ENCODE results near the gene NPC2.
"Not testable (repeated sequence)": the region's sequence is repeated elsewhere in the genome, so short reads cannot be mapped to it uniquely, and the experiment has no call there.

The NPC2 gene

DNA sequence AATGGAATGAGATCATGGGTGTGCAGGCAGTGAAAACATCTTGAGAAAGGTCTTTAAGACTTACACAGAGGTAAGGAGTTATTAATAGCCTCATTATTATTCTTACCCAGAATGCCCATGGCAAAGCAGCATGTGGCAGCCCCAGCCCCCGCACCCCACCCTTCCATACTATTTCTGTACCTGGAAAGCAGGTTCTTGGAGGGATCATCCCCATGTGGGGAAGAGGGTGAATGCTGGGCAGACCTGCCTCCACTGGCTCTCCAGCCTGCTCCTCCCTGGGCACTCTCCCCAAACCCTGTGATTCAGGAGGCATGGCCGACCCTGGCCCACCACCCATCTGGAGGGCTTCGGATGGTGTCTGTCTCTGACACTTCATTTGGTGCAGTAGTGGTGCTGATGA, 28.3 kb downstream of the NPC2 start:
- no peak for DNase-seq

DNA sequence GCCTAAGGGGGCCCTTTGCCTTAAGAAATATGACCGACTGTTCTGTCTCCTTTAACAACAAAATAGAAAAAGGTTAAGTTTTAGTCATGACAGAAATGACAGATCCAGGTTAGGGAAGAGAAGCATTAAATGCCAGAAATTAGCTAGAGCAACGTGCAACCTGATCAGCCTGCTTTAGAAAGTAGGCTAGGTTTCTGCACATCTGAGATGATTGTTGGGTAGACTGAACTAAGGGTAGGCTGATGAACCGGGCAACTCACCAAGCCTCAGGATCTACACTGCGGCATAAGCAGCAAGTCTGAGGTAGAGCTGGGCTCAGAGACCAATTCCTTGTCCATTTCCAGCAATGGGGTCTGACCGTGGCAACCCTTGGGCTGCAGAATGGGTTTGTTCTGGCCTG, 29.4 kb downstream of the NPC2 start:
- DNase-seq: no peak

DNA sequence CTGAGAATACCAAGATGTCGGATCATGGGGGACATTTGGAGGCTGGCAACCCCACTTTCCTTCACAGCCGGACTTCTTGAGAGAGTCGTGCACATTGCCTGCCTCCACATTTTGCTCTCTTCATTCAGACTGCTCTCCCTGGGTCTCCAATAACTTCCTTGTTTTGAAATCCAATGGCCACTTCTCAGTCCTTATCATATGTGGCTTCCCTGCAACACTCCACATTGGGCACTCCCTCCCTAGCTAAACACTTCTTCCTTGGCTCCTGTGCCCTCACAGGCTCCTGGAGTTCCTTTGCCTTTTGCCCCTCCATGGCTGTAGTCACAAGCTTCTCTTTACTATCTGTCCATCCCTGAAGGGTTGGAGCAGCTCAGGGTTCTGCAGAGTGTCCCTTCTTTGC, 30.1 kb downstream of the NPC2 start:
- no peak for DNase-seq

DNA sequence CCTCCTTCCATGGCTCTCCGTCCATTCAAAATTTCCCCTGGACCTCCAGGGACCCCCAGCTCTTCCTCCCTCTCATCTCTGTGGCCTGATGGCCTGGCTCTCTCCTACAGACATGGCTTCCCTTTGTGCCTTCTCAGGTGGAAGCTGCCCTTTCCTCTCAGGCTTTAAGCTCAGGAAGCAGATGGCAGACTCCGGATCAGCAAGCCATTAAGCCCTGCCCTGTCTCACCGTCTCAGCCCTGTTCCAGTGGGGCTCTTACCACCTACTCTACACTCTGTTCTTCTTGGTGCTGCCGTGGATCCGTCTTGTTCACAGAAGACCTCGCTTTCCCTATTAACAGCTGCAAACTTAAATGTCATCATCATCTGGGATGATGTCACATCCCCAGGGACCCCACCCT, 33.1 kb downstream of the NPC2 start:
- no peak for DNase-seq

DNA sequence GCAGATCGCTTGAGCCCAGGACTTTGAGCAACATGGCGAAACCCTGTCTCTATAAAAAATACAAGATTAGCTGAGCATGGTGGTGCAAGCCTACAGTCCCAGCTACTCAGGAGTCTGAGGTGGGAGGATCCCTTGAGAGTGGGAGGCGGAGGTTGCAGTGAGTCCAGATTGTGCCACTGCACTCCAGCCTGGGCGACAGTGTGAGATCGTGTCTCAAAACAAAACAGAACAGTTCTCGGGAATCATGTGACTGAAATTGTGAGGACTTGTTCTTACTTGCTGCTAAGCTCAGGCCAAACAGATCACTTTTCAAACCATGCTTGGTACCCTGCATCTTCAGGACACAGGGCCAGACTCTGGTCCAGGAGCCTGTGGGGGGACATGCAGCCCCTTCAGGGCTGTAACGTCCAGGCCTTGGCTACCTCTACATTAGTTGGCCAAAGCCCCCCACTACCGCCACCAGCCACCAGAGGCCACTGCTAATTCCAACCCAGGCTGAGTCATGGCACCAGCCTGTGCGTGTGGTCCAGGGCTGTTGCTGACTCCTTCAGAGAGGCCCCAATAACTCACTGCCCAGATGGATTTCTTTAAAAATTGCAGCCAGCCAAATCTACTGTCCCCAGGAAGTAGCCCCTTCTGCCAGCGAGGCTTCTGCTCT, 33.7 kb downstream of the NPC2 start:
- peak; percentile 43 for DNase-seq

DNA sequence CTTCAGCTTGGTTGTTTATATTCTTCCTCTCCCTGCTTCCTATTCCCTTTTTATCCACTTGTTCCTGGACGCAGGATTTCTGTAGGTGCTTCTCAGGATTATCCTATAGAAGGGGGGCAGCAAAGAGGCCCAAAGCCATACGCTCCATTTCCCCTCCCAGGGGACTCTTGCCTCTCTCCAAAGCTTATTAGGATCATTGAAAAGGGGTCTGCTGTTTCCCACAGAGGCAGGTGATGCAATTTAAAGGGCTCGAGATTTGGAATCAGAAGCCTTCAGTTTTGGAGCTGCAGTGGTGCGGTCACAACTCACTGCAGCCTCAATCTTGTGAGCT, 35.6 kb downstream of the NPC2 start:
- DNase-seq: no peak

DNA sequence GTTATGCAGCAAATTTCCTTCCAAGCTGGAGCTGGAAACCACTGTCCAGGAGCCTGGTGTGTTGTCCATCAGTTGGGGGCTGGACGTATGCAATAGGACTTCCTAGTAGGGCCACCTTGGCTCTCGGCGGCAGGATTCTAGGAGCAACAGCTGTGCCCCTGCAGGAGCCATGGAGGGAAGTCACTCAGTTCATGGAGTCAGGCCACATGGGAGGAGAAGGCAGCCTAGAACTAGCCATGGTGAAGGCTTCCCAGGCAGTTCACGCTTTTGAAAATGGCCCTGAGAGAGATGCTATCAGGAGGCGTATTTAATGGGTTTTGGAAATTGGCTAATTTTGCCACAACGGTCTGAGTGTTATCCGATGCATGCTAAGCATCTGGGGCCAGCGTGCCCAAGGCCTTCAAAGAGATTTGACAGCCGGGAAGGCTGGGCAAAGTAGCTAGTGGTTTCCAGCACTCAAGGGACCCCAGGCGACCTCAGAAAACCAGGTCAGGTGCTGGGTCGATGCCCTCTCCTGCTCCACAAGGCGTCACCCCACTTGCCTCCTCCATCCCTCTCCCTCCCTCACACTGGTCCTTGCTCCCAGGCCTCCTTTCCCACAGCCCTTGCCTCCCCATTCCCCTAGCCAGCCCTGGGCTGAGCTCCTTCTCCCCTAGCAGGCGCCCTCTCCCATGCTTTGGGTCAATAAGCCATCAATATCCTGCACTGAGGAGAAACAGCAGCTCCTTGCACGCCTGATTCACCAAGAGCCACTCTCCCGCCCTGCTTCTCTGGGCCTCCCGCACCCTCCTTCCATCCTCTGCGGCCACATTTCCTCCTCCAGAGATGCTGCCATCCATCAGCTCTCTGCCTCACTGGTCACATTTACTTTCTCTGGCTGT, 36.2 kb downstream of the NPC2 start:
- DNase-seq: no peak

DNA sequence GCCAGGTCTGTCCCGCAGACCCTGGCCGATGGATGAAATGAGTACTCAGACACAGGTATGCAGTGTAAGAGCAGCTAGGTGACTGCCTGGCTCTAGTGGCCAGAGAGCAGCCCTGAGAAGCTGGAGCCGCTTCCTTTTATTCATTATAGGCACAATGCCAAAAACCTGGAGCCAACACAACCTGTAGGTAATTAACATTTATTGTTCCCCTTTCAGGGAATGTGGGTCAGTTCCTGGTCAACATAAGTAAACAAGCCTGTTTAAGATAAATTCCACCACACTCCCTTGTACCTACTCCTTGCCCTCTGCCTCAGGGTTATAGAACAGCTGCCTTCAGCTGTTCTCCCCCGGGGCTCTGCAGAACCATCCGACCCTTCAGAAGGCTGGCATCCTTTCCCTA, 38.7 kb downstream of the NPC2 start:
- DNase-seq: not testable (repeated sequence)

DNA sequence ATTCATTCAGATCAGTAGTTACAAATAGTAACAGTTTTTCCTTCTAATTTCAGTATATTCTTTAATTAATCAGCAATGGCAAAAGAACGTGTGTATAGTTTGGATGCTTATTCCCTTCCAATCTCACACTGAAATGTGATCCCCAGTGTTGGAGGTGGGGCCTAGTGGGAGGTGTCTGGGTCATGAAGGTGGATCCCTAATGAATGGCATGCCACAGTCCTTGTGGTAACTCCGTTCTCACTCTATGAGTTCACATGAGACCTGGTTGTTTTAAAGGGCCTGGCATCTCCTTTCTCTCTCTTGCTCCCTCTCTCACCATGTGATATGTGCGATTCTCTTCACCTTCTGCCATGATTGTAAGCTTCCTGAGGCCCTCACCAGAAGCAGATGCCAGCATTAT, 48.2 kb downstream of the NPC2 start:
- no peak for DNase-seq

DNA sequence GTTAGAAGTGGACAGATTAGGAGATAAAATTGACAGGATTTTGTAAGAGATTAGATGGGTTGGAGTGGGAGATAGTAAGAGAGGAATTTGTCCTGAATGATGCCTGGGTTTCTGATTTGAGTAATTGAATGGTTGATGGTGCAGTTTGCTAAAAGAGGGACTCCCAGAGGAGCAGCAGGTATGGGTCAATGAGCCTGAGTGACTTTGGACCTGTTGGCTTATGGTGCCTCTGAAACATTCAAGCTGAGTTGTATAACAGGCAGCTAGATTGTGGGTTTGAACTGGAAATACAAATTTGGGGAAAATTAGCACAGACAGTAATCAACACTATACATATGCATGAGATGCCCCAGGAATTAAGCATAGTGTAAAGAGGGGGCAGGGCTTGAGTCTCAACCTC, 50.3 kb downstream of the NPC2 start:
- DNase-seq: no peak

DNA sequence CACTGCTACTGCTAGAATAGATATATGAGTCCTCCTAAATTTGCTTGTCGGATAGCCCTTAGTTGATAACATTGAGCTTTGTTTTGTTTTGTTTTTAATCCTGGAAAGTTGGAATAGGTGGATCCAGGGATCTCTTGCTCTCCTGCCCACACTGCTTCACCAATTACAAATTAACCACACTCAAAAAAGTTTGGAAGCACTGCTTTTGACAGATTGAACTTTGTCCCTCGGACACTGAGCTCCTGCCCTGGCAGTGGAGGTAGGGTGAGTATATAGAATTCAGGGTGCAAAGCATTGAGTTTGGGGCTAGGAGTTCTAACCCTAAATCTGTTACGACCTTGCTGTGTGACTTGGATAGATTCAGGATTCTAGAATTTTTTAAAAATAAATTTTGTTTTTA, 52.0 kb downstream of the NPC2 start:
- no peak for DNase-seq

DNA sequence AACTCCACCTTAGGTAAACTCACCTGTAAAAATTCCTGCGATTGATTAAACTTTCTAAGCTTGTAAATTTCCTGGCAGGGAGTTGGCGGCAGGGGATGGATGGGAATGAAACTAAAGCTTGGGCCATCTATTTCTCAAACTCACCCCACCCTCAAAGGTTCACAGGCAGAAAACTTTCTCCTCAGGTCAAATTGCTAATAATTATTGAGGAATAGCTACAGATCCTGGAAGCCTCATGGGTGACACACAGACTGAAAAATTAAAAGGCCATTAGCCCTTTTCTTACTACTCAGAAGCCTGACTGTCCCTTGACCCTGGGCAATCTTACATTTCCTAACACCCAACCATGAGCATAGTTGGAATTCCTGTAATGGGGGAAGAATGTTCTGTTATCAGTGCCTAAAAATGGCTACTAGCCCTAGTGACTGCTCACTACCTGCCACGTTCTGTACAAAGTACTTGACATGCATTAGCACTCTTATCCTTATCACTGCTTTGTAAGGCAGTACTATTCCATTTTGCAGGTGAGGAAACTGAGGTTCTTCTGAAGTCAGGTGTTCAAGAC, 54.7 kb downstream of the NPC2 start:
- no peak for DNase-seq

DNA sequence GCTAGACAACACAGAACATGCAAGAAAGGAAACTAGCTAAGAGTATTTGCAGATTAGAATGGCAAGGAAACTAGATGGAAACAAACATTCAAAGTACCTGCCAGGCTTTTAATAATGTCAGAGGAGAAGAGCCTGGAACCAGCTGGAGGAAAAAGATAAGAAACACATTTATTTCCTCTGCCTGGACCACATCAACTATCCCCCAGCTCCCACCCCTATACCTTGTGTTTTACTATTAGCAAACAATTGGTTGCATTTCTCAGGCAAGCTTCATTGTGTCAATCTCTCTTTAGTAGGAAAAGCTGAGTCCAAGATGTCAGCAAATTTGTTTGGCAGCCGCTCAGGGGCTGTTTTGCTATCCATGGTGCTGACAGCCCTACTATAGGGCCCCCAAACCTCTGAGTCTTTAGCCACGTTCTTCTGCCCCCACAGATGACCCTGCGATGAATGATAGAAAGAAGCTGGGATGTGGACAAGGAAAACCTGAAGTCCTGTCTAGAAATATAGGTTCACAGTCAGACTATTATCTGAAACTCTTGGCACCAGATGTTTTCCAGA, 55.5 kb downstream of the NPC2 start:
- DNase-seq: peak; percentile 4

DNA sequence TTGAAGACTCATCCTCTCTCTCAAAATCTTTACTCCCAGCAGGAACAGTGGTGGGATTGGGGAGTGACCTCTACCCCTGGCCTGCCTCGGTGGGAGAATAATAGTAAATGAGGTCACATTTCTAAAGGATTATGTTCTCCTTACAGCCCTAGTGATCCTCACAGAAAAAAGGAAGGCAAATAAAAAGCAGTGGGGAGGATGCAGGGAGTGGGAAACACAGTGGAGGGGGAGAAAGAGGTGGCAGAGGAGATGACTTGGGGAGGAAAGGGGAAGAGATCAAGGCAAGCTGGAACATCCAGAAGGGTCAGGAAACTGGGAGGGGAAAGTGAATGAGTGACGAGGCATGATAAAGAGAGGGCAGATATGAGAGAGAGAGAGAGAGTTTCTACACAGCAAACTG, 58.8 kb downstream of the NPC2 start:
- no peak for DNase-seq

DNA sequence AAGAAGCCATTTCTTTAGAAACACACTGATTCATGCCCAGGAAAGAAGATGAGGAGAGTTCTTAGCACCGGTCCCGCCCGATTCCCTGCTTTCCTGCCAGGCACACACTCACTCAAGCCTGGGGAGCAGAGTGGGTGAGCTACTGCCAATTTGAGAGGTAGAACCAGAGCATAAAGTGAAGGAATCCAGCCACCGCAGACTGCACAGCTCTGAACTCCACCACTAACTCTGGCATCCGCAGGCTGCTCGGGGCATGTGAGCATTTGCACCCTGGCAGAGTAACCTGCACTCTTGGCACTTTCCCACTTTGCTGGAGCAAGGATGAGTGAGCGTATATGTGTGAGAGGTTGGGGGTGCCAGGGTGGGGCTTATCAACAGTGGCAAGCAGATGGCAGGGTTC, 63.1 kb downstream of the NPC2 start:
- DNase-seq: no peak

Data from hematopoietic multipotent progenitor cell treated with erythropoietin and hydrocortisone succinate and interleukin-3 and kit ligand, for 8 days (in vitro differentiated cells).